Breast epithelium (tissue), 3 donors: ENCODE results near the gene P2RX5.

Experiments used
- POLR2AphosphoS5 ChIP-seq, 3 donors: sonication (generic); formaldehyde crosslinking; IDR thresholded peaks; one replicate each; pipeline ENCODE4 v1.6.1; 2017; ENCODE audit warnings: antibody characterized with exemption in 3 of 3
- TF ChIP-seq, protein P1 (sequence below), 3 donors: fragments of 450-650 bp; IDR thresholded peaks; one replicate each; pipeline ENCODE4 v1.5.1; 2016 to 2017; ENCODE audit warnings: antibody characterized with exemption in 3 of 3, mild to moderate bottlenecking in 3 of 3, moderate library complexity in 3 of 3

- TF ChIP-seq, protein P1, sequence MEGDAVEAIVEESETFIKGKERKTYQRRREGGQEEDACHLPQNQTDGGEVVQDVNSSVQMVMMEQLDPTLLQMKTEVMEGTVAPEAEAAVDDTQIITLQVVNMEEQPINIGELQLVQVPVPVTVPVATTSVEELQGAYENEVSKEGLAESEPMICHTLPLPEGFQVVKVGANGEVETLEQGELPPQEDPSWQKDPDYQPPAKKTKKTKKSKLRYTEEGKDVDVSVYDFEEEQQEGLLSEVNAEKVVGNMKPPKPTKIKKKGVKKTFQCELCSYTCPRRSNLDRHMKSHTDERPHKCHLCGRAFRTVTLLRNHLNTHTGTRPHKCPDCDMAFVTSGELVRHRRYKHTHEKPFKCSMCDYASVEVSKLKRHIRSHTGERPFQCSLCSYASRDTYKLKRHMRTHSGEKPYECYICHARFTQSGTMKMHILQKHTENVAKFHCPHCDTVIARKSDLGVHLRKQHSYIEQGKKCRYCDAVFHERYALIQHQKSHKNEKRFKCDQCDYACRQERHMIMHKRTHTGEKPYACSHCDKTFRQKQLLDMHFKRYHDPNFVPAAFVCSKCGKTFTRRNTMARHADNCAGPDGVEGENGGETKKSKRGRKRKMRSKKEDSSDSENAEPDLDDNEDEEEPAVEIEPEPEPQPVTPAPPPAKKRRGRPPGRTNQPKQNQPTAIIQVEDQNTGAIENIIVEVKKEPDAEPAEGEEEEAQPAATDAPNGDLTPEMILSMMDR (IDR thresholded peaks at IDR 0.05): no peak
- TF ChIP-seq POLR2AphosphoS5 (IDR thresholded peaks at IDR 0.05): no peak
These were observed 2.2 kb upstream of the P2RX5 start for GRCh38 chr17:3698139-3698538.
